Psoas muscle (tissue), 8 donors: ENCODE data around the gene DISC1. TPM values are rescaled to one million over a fixed set of nuclear protein-coding genes. Genes with fewer than 3 reads are reported as not detected.

Source experiments
- ATAC-seq, 4 donors: fragments of 200-7000 bp; cut with Tn5 transposase; one replicate each; pipeline ENCODE4 v1.9.1; 2020; ENCODE audit warnings: moderate library complexity in 3 of 4, mild to moderate bottlenecking in 2 of 4
- DNase-seq, 2 donors: peaks; one replicate each; pipeline ENCODE4 v3.0.0-alpha.2; 2020
- H3K27ac ChIP-seq: fragments of 200-600 bp; one replicate; pipeline ENCODE4 v1.8.0; 2022
- H3K27me3 ChIP-seq, 3 donors: fragments of 200-600 bp in 1 of 3; one replicate each; pipeline versions ENCODE4 v1.6.1 to v1.8.0; 2013 to 2022; ENCODE audit warnings: low read length in 2 of 3, mild to moderate bottlenecking in 2 of 3, moderate library complexity in 1 of 3; ENCODE audit not compliant: insufficient read depth in 3 of 3
- H3K36me3 ChIP-seq, 2 donors: fragments of 200-600 bp in 1 of 2; one replicate each; pipeline versions ENCODE4 v1.6.1 to v1.8.0; 2013 to 2022; ENCODE audit warnings: low read depth in 1 of 2, mild to moderate bottlenecking in 1 of 2, moderate library complexity in 1 of 2; ENCODE audit not compliant: insufficient read depth in 1 of 2
- H3K4me1 ChIP-seq: fragments of 200-600 bp; one replicate; pipeline ENCODE4 v1.8.0; 2022
- H3K4me3 ChIP-seq: fragments of 200-600 bp; one replicate; pipeline ENCODE4 v1.8.0; 2022; ENCODE audit warnings: mild to moderate bottlenecking
- H3K9me3 ChIP-seq: fragments of 200-600 bp; one replicate; pipeline ENCODE4 v1.8.0; 2022
- CTCF ChIP-seq: fragments of 200-600 bp; IDR thresholded peaks from one replicate; pipeline ENCODE4 v1.8.0; 2022; ENCODE audit warnings: antibody characterized with exemption
- WGBS, 3 donors: extraction: QIAGEN DNeasy Blood & Tissue Kit; methylation state at CpG; one replicate each; pipeline versions ENCODE4 v1.1.6 to v1.1.7; 2013; 5-methylcytosine and 5-hydroxymethylcytosine counted together
- intact Hi-C, 2 donors: fragments of 100-400 bp; cut with DNase I; formaldehyde crosslinking; loops; one replicate each; pipeline versions ENCODE4 v1.11.0 to v1.14.2; 2022
- polyA plus RNA-seq, 3 donors: library from polyadenylated mRNA; stranded (reverse); fragments of 200-250 nt; gene quantifications; one replicate each; pipeline ENCODE4 v1.2.3, GENCODE V29; 2013
- total RNA-seq, 4 donors: library from RNA; stranded (reverse); fragmentation: NEBNext Ultra II Directional in 2 of 4; extraction: Animal tissue kit (Norgen Biotek cat#: 25700) in 2 of 4; gene quantifications; one replicate each; pipeline versions ENCODE4 v1.2.1 to v1.2.4, GENCODE V29; 2021 to 2023
- donor health status: healthy with polysubstance abuse.
- donor health status: DM: no; HTN: no; CAD: no; lungs with moderate emphysema.
- donor health status: Bipolar disorder and iron deficiency.
- donor health status: healthy.
- donor health status: DM: yes; HTN: yes; CAD: no.
- donor health status: DM: no; HTN: no; CAD: no.
- donor health status: DM: no; HTN: no; CAD: no.
- donor health status: DM: yes; HTN: yes; CAD: no.

Gene DISC1
- total and polyA plus RNA-seq, 7 donors: 0.35 to 2.8 (median 1.6) TPM

- DNase-seq: no peak
- WGBS, 3 donors: 58 to 77% (median 68%) methylated on average over 5 of the region's 5 CpGs
- Histone ChIP-seq H3K36me3 (no peaks in the 10 kb centered on the region), H3K27ac (no peak overlapping the region), H3K4me1 (no peaks in the 10 kb centered on the region), H3K9me3 (no peaks in the 10 kb centered on the region), H3K27me3 (no peaks in the 10 kb centered on the region), H3K4me3 (no peak overlapping the region)
- intact Hi-C loops: no loop called here
- no peak for TF ChIP-seq CTCF
- ATAC-seq: peak in 2 of 4 donors; percentile 21 to 31
These were observed 363.8 kb downstream of the DISC1 start for GRCh38 chr1:231990388-231990787.

GRCh38 chr1:231991231-231991630, 364.6 kb downstream of the DISC1 start:
- Histone ChIP-seq H3K4me1 (no peaks in the 10 kb centered on the region), H3K27ac (no peak overlapping the region), H3K9me3 (no peaks in the 10 kb centered on the region), H3K36me3 (no peaks in the 10 kb centered on the region), H3K4me3 (no peak overlapping the region), H3K27me3 (no peaks in the 10 kb centered on the region)
- 86 to 88% (median 87%) methylated on average over 8 of the region's 8 CpGs for WGBS, 3 donors
- TF ChIP-seq CTCF: no peak
- intact Hi-C loops: no loop called here
- ATAC-seq (no peak), DNase-seq (no peak)

GRCh38 chr1:231993968-231994455, 367.4 kb downstream of the DISC1 start:
- DNase-seq (no peak), ATAC-seq (no peak)
- TF ChIP-seq CTCF: no peak
- H3K9me3 ChIP-seq: no peaks in the 10 kb centered on the region
- no peaks in the 10 kb centered on the region for H3K36me3 ChIP-seq
- WGBS, 3 donors: 43 to 70% (median 50%) methylated on average over 2 of the region's 2 CpGs
- no peaks in the 10 kb centered on the region for H3K27me3 ChIP-seq
- H3K4me1 ChIP-seq: no peaks in the 10 kb centered on the region
- intact Hi-C loops: no loop called here
- no peak overlapping the region for H3K4me3 ChIP-seq
- no peak overlapping the region for H3K27ac ChIP-seq

- Histone ChIP-seq H3K4me1 (no peaks in the 10 kb centered on the region), H3K9me3 (no peaks in the 10 kb centered on the region), H3K27ac (no peak overlapping the region), H3K27me3 (no peaks in the 10 kb centered on the region), H3K4me3 (no peak overlapping the region), H3K36me3 (no peaks in the 10 kb centered on the region)
- ATAC-seq: no peak
- DNase-seq: no peak
- intact Hi-C loops: no loop called here
- 74 to 99% (median 99%) methylated on average over 2 of the region's 2 CpGs for WGBS, 3 donors
- TF ChIP-seq CTCF: no peak
These were observed 372.2 kb downstream of the DISC1 start for GRCh38 chr1:231998791-231999190.

GRCh38 chr1:232005300-232005699, 378.7 kb downstream of the DISC1 start:
- Histone ChIP-seq H3K27me3 (no peaks in the 10 kb centered on the region), H3K9me3 (no peaks in the 10 kb centered on the region), H3K36me3 (no peaks in the 10 kb centered on the region), H3K4me3 (no peak overlapping the region), H3K4me1 (no peaks in the 10 kb centered on the region), H3K27ac (no peak overlapping the region)
- 61 to 95% (median 64%) methylated on average over 1 of the region's 1 CpG for WGBS, 3 donors
- DNase-seq (no peak), ATAC-seq (no peak)
- no peak for TF ChIP-seq CTCF
- intact Hi-C loops: no loop called here
